Omental fat pad (tissue), 4 donors: ENCODE data around the gene MOGAT3. TPM values are rescaled to one million over a fixed set of nuclear protein-coding genes. Genes with fewer than 3 reads are reported as not detected.

Source experiments
- ATAC-seq: fragments of 150-250 bp; one replicate; pipeline ENCODE4 v1.9.1; 2016; ENCODE audit warnings: mild to moderate bottlenecking, moderate library complexity; ENCODE audit not compliant: low FRiP score
- DNase-seq: peaks from one replicate; pipeline ENCODE4 v3.0.0-alpha.2; 2019; ENCODE audit warnings: low spot score
- CTCF ChIP-seq, 3 donors: fragments of 450-650 bp; IDR thresholded peaks; one replicate each; pipeline ENCODE4 v1.5.1; 2016 to 2017; ENCODE audit warnings: antibody characterized with exemption in 3 of 3, mild to moderate bottlenecking in 3 of 3, moderate library complexity in 2 of 3
- small RNA-seq: library from RNA; depleted of rRNA; stranded (forward); fragments of <200 nt; gene quantifications from one replicate; pipeline ENCODE3, GENCODE V24; 2016
- total RNA-seq, 4 donors: library from RNA; depleted of rRNA; stranded (reverse); fragments of >200 nt; gene quantifications; one replicate each; pipeline ENCODE4 v1.1.0, GENCODE V29; 2016

The MOGAT3 gene
- total RNA-seq, 4 donors from 2014 or later = not detected

DNA sequence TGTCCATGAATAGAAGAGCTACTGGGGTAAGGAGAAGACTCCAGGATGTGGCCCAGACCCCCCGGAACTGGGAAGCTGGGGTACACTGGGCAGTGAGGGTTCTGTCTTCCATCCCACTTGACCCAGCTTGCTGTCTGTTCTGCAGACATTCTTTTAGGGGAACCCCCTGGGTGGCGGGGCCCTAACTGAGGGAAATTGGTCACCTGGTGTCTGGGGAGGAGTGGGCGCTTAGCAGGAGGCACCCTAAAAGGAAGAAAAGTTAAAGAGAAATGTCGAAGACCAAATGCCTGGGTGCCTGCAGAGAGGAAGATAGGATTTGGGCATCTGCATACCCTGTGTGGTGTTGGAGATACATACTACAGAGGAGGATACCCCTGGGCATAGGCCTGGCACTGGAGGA is 45.5 kb downstream of the MOGAT3 start:
- ATAC-seq (no peak), DNase-seq (no peak)
- TF ChIP-seq CTCF (IDR thresholded peaks at IDR 0.05) = no peak

GRCh38 chr7:101154693-101155102 is 46.1 kb downstream of the MOGAT3 start:
- peak; percentile 46 for ATAC-seq
- no peak for DNase-seq
- no peak for TF ChIP-seq CTCF (IDR thresholded peaks at IDR 0.05)

DNA sequence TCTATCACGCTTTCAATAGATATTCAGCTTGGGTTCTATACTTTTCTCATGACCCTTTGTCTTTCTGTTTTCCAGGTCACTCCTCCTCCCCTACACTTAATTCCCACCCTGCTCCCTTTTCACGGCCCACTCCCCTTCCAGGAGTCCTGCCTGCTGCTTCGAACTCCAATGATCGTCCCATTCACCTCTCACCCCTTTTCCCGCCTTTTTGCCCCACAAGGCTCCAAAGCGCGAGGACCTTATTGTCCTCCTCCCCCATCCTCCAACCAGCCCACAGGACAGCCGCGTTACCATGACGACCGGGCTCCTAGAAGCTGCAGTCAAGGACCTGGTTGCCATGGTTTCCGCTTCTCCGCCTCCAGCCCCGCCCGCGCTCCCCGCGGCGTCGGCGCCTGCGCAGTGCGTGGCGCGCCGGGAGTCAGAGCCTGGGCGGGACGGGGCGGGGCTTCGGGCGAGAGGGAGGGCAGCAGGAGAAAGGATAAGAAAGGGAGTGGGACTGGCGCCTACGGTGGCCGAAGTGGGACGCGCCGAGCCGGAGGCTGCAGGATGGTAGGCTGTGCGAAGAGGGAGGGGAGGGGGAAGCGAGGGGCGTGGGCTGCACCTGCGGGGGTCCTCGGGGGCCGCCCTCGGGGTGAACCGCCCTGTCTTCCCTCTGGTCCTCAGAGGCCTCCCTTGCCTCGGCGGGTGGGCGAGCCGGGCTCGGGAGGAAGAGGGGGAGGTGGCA is 46.7 kb downstream of the MOGAT3 start, which contains the start of gene AP1S1:
Gene AP1S1, plus strand, starts transcription at position 508 of the 724 bp plus-strand sequence. Its CDS starts 39 bp downstream, at position 547.
- peak; percentile 81 for DNase-seq

GRCh38 chr7:101151908-101152651 is 48.8 kb downstream of the MOGAT3 start:
- DNase-seq (no peak), ATAC-seq (no peak)
- TF ChIP-seq CTCF (IDR thresholded peaks at IDR 0.05) = no peak

More for the DNA sequence above, 46.7 kb downstream of the MOGAT3 start, which contains the start of gene AP1S1:
- ATAC-seq = peak; percentile 96
- no peak for TF ChIP-seq CTCF (IDR thresholded peaks at IDR 0.05)

Small RNAs within 50 kb of the gene (small RNA-seq; reads per million reads assigned to genes)
- gene MIR4653 = not detected

Other genes starting within 250 kb of the MOGAT3 start
- gene MUC12, start 231.5 kb downstream of the MOGAT3 start, total RNA-seq = 1 to 10 TPM in 1 of 4 donors, not detected in 3; 2.4 TPM
- not detected for gene MUC17, start 181.0 kb downstream of the MOGAT3 start, total RNA-seq
- 10 to 100 TPM; 14.1 to 41.1 (median 20.9) TPM for gene TRIM56, start 115.6 kb downstream of the MOGAT3 start, total RNA-seq
- gene SERPINE1, start 73.9 kb downstream of the MOGAT3 start, total RNA-seq = 100 to 1,000 TPM in 2 of 4 donors, 10 to 100 TPM in 2; 36.4 to 861 (median 118) TPM
- 10 to 100 TPM; 30.7 to 52.3 (median 36.4) TPM for gene AP1S1, start 46.6 kb downstream of the MOGAT3 start, total RNA-seq
- gene VGF, start 35.5 kb downstream of the MOGAT3 start, total RNA-seq = under 1 TPM in 1 of 4 donors, not detected in 3; 0.60 TPM
- gene NAT16, start 20.7 kb downstream of the MOGAT3 start, total RNA-seq = under 1 TPM in 1 of 4 donors, not detected in 3; 0.09 TPM
- 10 to 100 TPM; 41.1 to 68.5 (median 51.6) TPM for gene PLOD3, start 16.5 kb upstream of the MOGAT3 start, total RNA-seq
- 100 to 1,000 TPM in 1 of 4 donors, 10 to 100 TPM in 3; 54.6 to 113 (median 77.1) TPM for gene ZNHIT1, start 17.1 kb upstream of the MOGAT3 start, total RNA-seq
- 100 to 1,000 TPM in 1 of 4 donors, 10 to 100 TPM in 3; 43.3 to 280 (median 60.5) TPM for gene CLDN15, start 36.8 kb upstream of the MOGAT3 start, total RNA-seq
- gene FIS1, start 44.0 kb upstream of the MOGAT3 start, total RNA-seq = 100 to 1,000 TPM; 243 to 384 (median 344) TPM
- gene IFT22, start 120.8 kb upstream of the MOGAT3 start, total RNA-seq = 10 to 100 TPM in 2 of 4 donors, 1 to 10 TPM in 2; 8.4 to 21.4 (median 12.6) TPM
- gene COL26A1, start 161.8 kb upstream of the MOGAT3 start, total RNA-seq = under 1 TPM in 1 of 4 donors, not detected in 3; 0.37 TPM